GM21619 (cell line): Measurements from ENCODE around the gene SURF1.
"Not testable (repeated sequence)": the region's sequence is repeated elsewhere in the genome, so short reads cannot be mapped to it uniquely, and the experiment has no call there.

ENCODE experiments used
- ATAC-seq: cut with Tn5 transposase; IDR thresholded peaks from one replicate; pipeline ENCODE4 v1.9.1; 2021; ENCODE audit not compliant: unreplicated experiment

Gene SURF1, protein sequence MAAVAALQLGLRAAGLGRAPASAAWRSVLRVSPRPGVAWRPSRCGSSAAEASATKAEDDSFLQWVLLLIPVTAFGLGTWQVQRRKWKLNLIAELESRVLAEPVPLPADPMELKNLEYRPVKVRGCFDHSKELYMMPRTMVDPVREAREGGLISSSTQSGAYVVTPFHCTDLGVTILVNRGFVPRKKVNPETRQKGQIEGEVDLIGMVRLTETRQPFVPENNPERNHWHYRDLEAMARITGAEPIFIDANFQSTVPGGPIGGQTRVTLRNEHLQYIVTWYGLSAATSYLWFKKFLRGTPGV

DNA sequence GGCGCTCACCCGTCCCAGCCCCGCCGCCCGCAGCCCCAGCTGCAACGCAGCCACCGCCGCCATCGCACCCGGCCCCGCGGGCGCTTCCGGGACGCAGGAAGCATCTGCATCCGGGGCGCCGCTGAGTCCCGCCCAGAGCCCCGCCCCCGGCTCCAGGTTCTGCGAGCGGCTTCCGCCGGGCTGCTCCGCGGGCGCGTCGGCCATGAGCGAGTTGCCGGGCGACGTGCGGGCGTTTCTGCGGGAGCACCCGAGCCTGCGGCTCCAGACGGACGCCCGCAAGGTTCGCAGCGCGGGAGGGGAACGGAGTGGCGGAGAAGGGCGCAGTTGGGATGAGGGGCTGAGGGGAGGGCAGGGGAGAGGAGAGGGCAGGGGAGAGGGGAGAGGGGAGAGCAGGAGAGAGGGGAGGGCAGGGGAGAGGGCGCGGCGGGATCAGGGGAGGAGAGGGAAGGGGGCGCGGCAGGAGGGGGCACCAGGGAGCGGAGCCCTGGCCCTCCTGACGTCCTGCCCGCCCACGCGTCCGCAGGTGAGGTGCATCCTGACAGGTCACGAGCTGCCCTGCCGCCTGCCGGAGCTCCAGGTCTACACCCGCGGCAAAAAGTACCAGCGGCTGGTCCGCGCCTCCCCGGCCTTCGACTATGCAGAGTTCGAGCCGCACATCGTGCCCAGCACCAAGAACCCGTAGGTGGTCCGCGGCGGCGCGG lies at the start of gene SURF1, which contains the start of gene SURF2:
SURF1 (minus strand) TSS at position 97 of the 701 bp plus-strand sequence; CDS start at position 63, 34 bp downstream.
SURF2 (plus strand) TSS at position 160 of the 701 bp plus-strand sequence; CDS start at position 203, 43 bp downstream.
- ATAC-seq, result peak; percentile 66

DNA sequence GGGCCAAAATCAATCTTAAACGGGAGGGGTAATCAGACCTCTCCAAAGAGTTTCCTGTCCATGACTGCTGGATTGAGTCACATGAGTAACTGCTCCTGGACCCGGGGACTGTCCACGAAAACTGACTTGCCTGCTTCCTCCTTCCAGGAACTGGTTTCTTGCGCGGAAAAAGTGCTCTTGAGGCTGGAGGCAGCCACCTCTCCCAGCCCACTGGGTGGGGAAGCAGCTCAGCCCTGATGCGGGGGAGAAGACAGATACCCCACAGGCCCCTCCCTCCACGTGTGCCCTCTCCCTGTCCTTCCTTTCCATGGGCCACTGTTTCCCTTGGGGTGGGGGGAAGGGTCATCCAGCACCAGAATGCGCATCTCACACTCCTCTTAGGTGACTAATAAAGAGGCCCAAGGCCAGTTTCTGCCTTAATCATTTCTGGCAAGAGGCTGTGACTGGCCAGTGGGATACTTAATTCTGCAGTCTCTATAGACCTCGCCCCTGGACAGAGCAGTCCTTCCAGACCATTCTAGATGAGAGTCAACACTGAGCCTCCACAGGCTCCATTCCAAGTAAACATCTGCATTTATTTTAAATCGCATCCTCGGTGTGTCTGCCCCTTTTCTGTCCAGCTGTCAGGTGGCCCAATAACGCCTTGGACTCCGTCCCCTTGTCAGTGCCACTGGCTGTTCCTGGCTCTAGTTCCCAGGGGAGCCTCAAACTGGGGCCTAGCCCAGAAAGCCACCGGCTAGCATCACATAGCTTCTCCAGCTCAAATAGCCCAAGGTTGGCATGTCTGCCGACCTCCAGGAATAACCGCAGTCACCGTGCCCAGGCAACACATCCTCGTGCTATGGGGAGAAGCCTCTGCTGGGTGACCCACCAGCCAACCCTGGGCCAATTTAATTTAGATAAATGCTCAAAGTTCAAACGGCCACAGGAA lies 49.5 kb upstream of the SURF1 start:
- no peak for ATAC-seq

DNA sequence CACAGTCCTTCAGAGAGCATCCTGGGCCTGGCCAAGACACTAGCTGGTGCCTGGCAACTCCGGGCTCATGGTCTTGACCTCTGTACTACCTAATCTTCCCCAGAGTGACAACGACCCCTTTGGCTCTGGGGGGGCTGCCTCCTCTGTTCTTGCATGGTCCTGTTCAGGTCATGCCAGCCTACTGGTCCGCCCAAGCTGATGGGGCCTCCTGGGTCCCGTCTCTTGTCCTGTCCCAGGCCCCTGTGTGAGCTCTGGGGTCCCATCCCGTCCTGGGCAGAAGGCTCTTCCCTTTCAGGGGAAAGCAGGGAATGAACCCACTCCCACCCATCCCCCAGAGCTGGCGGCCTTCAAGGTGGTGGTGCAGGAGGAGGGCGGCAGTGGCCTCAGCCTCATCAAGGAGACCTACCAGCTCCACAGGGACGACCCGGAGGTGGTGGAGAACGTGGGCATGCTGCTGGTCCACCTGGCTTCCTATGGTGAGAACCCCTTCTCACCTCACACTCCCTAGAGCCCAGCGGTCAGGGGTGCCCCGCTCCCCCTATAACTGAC lies 48.2 kb upstream of the SURF1 start:
- ATAC-seq, result no peak

DNA sequence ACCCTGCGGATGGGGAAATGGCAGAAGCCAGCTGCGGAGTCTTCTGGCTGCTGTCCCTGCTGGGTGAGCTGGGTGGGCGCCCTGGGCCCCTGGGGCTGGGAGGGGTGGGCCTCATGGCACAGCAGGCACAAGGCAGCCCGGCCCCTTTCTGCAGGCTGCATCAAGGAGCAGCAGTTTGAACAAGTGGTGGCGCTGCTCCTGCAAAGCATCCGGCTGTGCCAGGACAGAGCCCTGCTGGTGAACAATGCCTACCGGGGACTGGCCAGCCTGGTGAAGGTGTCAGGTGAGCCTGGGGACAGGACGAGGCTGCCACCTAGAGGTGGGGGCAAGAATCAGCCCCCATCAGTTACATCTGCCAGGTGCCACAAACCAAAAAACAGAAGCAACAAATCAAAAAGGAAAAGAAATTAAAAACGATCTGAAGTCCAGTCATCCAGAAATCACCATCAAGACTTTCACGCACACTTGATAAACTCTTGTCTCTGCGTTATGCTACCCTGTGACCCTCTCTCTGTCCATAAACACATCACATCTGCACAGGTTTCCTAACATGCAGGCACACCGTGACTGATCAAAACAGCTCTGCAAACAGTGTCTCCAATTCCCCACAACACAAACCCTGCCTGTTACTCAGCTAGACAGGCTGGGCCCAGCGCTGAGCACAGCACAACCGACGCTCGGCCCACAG lies 47.6 kb upstream of the SURF1 start:
- ATAC-seq, result no peak

DNA sequence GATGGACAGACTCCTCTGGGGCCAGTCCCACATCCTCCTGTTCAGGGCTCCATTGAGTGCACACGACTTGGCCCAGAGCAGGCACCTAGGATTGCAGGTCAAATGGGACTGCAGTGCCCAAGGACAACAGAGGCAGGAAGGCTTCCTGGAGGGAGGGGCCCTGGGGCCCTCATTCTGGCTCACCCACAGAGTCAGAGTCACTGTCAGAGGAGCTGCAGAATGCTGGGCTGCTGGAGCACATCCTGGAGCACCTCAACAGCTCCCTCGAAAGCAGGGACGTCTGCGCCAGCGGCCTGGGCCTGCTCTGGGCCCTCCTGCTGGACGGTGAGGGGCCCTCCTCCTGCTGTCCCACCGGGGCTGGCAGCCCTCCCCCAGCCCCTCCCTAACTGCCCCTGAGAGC lies 46.4 kb upstream of the SURF1 start:
- no peak for ATAC-seq

DNA sequence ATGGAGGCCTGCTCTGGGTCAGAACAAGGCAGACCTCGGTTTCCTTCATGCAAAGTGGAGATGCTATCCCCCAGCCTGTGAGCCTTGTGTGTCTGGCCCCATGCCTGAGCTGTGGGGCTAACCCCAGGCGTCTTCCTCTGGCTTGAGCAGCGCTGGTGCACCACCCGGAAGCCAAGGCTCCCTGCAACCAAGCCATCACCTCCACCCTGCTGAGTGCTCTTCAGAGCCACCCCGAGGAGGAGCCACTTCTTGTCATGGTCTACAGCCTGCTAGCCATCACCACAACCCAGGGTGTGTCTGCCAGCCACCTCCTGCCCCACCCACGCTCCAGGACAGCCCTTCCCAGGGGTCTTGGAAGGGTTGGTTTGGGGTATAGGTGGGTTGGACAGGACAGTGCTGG lies 45.3 kb upstream of the SURF1 start:
- ATAC-seq, result no peak

DNA sequence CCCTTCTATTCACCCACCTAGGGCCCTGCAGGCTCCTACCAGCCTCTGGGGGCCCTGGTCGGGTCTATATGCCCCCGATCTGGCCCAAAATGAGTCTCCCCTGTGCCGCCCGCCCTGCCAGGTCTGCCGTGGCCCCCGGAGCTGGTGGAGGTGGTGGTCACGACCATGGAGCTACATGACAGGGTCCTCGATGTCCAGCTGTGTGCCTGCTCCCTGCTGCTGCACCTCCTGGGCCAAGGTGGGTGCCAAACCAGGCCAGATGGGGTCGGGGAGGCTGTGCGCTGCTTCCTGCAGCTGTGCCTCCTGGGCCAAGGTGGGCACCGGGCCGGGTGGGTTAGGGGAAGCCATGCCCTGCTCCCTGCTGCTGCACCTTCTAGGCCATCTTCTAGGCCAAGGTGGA lies 44.0 kb upstream of the SURF1 start:
- ATAC-seq, result no peak

DNA sequence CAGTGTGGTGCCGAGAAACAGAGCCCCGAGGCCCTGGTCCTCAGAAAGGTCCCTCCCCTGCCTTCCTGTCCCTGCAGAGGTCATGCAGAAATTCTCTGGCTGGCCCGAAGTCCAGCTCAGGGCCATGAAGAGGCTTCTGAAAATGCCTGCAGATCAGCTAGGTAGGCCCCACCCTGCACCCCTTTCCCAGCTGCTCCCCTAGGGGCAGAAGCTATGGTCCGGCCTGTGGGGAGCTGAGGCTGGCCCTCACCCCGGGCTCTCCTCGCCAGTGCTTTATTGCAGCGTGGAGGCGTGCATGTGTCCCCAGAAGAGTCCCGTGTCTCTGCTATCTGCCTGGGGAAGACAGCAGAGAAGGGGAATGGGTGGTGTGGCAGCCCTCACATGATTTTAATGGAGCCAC lies 41.6 kb upstream of the SURF1 start:
- ATAC-seq, result no peak

DNA sequence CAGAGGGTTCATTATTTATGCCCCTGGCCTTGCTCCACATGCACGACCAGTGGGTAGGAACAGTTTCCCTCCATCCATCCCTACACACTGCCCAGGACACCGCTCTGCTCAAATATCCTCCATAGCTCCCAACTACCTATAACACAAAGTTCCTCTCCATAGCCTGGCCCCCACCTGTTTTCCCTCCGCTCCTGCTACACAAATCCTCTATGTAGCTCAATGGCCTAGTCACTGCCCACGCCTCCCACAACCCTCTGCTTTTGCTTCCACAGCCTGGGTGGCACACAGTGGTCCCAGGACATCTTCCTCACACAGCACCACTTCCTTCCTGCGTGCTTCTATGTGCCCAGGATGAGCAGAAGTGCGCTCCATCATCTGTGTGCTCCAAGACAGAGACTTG lies 41.1 kb upstream of the SURF1 start:
- ATAC-seq, result no peak

DNA sequence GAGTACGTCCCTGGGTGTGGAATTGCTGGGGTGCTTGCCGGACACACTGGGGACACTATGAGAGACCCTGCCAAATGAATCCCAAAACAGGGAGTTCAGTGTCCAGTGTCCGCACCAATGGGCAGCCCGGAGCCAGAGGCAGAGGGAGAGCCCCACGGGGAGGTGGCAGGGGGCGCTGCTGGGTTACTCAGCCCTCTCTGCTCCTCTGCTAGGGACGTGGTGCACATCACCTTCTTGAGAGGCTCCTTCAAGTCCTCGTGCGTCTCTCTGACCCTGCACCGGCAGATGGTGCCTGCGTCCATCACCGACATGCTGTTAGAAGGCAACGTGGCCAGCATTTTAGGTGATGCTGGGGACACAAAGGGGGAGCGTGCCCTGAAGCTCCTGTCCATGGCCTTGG lies 40.7 kb upstream of the SURF1 start:
- ATAC-seq, result no peak

DNA sequence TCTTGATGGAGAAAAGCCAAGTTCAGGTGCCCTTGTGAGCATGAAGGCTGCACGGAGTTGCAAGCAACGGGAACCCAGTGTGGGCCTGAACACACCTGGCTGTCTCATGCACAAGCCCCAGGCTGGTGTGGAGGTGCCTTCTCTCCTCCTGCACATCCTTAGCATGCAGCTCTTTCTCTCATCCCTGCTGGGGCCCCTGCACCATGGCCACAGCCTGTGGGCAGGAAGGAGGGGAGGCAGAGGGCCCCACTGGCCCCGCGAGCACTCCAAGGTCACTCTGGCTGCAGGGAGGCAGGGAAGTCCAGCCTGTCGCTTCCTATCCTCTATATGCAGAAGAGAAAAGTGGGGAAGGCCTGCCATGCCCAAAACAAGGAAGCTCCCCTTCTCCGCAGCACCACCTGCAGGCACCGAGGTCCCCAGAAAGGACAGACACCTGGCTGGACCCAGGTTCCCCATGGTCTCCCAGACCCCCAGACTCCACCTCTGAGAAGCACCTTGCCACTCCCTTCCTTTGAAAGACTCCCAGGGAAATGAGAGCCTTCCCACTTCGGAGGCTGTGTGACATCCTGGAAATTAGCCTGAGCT lies 38.5 kb upstream of the SURF1 start:
- ATAC-seq, result no peak

DNA sequence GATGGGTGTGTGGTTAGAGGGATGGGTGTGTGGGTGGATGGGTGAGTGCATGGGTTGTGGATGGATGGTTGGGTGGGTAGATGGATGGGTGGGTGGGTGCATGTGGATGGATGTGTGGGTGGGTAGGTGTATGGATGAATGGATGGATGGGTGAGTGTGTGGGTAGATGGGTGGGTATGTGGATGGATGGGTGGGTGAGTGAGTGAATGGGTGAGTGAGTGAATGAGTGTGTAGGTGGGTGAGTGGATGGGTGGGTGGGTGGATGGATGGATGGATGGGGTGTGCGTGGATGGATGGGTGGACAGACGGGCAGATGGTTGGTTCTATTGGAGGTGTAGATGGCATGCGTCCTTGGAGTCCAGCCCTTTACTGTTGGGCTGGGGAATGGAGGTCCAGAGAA lies 37.1 kb upstream of the SURF1 start:
- no peak for ATAC-seq

DNA sequence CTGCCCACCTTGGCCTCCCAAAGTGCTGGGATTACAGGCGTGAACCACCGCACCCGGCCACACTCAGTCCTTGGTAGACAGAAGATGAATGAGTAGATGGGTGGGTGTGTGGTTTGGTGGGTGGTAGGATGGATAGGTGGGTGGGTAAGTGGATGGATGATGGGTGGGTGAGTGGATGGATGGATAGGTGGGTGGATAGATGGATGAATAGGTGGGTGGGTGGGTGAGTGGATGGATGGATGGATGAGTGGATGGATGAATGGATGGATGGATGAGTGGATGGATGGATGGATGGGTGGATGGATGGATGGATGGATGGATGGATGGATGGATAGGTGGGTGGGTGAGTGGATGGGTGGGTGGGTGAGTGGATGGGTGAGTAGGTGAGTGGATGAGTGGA lies 36.0 kb upstream of the SURF1 start:
- not testable (repeated sequence) for ATAC-seq

DNA sequence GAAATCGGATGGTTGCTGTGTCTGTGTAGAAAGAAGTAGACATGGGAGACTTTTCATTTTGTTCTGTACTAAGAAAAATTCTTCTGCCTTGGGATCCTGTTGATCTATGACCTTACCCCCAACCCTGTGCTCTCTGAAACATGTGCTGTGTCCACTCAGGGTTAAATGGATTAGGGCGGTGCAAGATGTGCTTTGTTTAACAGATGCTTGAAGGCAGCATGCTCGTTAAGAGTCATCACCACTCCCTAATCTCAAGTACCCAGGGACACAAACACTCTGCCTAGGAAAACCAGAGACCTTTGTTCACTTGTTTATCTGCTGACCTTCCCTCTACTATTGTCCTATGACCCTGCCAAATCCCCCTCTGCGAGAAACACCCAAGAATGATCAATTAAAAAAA lies 35.2 kb upstream of the SURF1 start:
- not testable (repeated sequence) for ATAC-seq

DNA sequence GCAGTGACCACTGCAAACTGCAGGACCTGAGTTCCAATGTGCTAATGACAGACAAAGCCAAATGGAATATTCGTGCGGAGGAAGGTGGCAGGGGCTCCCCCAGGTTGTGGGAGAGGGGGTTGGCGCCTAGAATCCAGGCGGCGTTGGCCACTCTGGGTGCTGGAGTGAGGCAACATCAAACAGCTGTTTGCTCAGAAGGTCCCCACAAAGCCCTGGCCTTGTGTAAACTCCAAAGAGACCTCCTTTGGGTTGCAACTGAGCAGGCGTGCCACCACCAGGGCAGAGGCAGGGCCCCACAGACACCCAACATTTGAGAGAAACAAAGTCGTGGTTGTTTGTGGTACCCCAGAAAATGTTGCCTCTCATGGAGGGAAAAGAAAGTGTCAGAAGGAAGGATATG lies 34.4 kb upstream of the SURF1 start:
- no peak for ATAC-seq

DNA sequence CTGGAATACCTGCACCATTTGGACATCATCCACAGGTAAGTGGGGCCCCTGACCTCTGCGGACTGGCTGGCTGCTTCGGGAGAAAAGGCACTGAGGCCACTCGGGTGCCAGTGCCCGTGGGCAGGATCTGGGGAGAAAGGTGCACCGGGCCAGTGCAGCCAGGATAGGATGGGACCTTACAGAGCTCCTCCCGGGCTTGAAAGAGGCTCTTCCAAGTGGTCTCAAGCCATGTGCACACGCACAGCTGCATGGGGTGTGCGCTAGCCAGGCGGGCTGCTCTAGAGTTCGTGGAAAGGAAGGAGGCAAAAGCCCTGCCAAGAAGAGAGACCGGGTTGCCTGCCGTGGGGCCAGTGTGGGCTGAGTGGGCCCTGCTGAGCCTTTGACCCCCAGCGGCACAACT lies 33.3 kb upstream of the SURF1 start:
- ATAC-seq, result no peak

DNA sequence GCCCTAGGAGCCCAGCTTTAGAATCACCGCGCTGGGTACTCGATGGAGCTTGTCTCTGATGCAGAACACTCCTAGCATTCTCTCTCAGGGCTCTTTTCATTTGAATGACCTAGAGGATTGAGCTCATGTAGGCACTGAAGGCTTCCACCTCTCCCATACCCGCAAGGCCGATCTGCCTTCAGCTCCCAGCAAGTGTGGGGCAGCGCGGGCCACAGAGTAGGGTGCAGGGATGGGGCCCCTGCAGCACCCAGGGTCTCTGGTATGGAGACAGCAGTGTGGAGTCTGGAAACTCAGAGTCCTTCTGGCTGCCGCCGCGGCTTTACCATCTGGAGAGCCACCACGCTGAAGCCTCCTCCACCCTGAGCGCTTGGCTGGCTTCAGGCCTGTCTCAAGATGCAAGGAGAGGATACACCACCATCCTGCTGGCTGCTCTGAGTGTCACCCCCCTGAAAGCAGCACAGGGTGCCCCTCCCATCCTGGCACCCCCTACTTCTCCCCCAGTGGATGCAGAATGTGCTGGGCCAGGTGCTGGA lies 32.8 kb upstream of the SURF1 start:
- ATAC-seq, result no peak

DNA sequence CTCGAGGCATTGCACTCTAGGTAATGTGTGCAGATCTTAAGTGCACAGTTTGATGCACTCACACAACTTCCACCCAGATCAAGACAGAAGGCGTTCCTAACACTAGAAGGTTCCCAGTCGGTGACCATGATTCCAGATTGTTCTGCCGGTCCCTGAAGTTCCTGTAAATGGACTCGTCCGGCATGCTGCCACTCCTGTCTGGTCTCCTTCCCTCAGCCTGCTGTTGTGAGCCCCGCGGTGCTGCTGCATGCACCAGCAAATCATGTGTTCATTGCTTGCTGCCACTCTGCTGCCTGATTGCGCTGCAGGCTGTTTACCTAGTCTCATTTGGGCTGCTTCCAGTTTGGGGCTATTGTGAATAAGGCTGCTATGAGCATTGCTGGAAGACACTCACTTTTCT lies 31.4 kb upstream of the SURF1 start:
- no peak for ATAC-seq

DNA sequence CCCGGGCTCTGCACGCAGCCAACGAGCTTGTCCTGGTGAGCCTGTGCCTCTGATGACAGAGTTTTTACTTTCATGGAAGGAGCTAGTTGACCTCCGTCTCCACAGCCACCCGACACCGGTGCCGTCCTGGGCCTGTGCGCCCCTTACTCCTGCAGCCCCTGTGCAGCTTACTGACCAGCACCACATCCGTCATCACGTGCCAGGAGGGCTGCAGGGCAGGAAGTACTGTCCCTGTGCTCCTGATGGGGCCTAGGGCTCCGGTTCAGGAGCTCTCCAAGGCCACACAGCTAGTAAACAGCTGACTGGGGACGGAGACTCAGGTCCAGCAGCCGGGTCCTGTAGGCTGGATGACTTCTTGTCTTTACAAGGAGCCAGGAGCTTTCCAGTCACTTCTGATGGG lies 30.1 kb upstream of the SURF1 start:
- ATAC-seq, result no peak

DNA sequence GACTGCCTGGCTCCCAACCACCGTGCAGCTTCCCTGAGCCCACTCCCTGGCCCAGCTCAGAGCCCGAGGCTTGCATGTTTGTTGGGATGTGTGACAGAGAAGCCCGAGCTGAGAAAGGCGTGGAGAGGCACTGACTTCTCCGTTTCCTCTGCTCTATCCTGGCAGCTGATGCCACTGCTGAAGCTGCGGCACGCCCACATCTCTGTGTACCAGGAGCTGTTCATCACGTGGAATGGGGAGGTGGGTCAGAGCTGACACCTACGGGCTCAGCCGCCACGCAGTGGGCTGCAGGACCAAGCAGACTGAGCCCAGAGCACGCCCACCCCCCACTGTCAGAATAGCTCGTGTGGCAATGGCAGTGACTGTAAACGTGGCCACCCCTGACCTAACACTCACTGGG lies 29.2 kb upstream of the SURF1 start:
- no peak for ATAC-seq
